Measurements from ENCODE around the gene COL6A2. TPM values are rescaled to one million over a fixed set of nuclear protein-coding genes. Genes with fewer than 3 reads are reported as not detected.

The COL6A2 gene
- total RNA-seq, 1 experiment from 2014 or later = 129 TPM

DNA sequence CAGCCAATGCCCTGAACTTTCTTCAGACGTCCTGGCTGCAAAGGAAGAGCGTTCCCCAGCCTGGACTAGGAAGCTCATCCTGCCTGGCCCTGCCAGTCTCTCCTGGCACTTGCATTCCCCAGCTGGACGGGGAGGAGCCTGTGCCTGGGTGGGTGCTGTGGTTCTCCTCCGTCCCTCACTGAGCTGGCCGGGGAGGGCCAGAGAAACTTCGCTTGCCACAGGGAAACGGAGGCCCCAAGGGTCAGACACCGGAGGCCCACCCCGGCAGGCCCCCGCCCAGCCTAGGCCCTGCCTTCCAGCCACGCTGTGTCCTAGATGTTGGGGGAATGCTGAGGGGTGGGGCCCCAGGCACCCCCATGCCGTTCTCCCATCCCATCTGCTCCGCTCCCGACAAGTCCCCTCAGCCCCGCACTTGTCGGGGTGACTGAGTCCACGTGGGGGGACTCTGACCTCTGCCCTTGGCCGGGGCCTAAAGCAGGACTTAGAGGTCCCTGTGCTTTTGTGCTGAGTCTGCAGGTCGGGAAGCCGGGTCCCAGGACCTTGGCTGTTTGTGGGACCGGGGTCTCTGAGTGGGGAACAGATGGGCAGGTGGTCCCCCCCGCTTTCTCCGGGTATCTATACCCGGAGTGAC lies 52.7 kb downstream of the COL6A2 start:
- no peak overlapping the region for H3K56ac ChIP-seq (ENCODE audit: insufficient read length, low read depth, low read length)
- Mint-ChIP-seq H3K4me3 (no peak overlapping the region), H3K27ac (no peak overlapping the region; a peak in 1 of 7 replicates), H3K4me1 (peaks cover 11 to 16% of the 10 kb centered on the region in 2 experiments), H3K36me3 (ENCODE audit: insufficient read depth in 1 of 3, low read depth in 3 of 3) (peaks cover 0 to 1% (median 0%) of the 10 kb centered on the region in 3 experiments; a peak in 1 of 7 replicates), H3K9me3 (peaks cover 2 to 3% of the 10 kb centered on the region in 2 experiments; a peak in 2 of 5 replicates), H3K27me3 (ENCODE audit: low read depth) (no peaks in the 10 kb centered on the region)
- no peak overlapping the region for H3K18ac ChIP-seq (ENCODE audit: insufficient read length, low read depth, low read length)
- no peaks in the 10 kb centered on the region for H3K23me2 ChIP-seq (ENCODE audit: insufficient read length, low read depth, low read length, poor library complexity, severe bottlenecking)
- no peak overlapping the region for H3K9ac ChIP-seq (ENCODE audit: extremely low read depth, insufficient read length, low read length)
- TF ChIP-seq, protein P1, sequence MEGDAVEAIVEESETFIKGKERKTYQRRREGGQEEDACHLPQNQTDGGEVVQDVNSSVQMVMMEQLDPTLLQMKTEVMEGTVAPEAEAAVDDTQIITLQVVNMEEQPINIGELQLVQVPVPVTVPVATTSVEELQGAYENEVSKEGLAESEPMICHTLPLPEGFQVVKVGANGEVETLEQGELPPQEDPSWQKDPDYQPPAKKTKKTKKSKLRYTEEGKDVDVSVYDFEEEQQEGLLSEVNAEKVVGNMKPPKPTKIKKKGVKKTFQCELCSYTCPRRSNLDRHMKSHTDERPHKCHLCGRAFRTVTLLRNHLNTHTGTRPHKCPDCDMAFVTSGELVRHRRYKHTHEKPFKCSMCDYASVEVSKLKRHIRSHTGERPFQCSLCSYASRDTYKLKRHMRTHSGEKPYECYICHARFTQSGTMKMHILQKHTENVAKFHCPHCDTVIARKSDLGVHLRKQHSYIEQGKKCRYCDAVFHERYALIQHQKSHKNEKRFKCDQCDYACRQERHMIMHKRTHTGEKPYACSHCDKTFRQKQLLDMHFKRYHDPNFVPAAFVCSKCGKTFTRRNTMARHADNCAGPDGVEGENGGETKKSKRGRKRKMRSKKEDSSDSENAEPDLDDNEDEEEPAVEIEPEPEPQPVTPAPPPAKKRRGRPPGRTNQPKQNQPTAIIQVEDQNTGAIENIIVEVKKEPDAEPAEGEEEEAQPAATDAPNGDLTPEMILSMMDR (conservative IDR thresholded peaks at IDR 0.05) = no peak
- no peak overlapping the region for H2BK120ac ChIP-seq (ENCODE audit: low read depth, low read length, poor library complexity, severe bottlenecking)
- DNase-seq = peak; percentile 29
- H2BK20ac ChIP-seq (ENCODE audit: low read depth, low read length, poor library complexity, severe bottlenecking) = no peak overlapping the region
- H3K23ac ChIP-seq (ENCODE audit: insufficient read length, low read depth, low read length) = no peak overlapping the region
- no peak overlapping the region for H3K14ac ChIP-seq (ENCODE audit: insufficient read depth, low read length)
- no peak overlapping the region for H3T11ph ChIP-seq (ENCODE audit: low read length)
- no peaks in the 10 kb centered on the region for H3K79me2 ChIP-seq (ENCODE audit: insufficient read depth, low read length)
- no peak overlapping the region for H2AFZ ChIP-seq (ENCODE audit: low read length)
- WGBS (ENCODE audit: extremely low coverage, insufficient read length, low lambda C conversion rate) = no CpG with 5 or more reads among the region's 24 CpGs
- no peak overlapping the region for H4K91ac ChIP-seq (ENCODE audit: insufficient read length, low read depth, low read length)
- no peak overlapping the region for H3K4ac ChIP-seq (ENCODE audit: low read depth, low read length)
- no peak overlapping the region for H3K27ac ChIP-seq (ENCODE audit: insufficient read length, low read depth, low read length)
- H3K27me3 ChIP-seq (ENCODE audit: insufficient read depth, low read length) = no peaks in the 10 kb centered on the region
- H2BK12ac ChIP-seq (ENCODE audit: insufficient read length, low read depth, low read length) = no peak overlapping the region
- H3K9me3 ChIP-seq (ENCODE audit: control insufficient read depth, low read depth, low read length) = no peaks in the 10 kb centered on the region
- no peaks in the 10 kb centered on the region for H4K20me1 ChIP-seq (ENCODE audit: control insufficient read depth, insufficient read depth, insufficient read length)
- H4K5ac ChIP-seq (ENCODE audit: insufficient read length, low read depth, low read length) = no peak overlapping the region
- no peak overlapping the region for H3K4me2 ChIP-seq (ENCODE audit: insufficient read depth, insufficient read length, low read length)
- H3K79me1 ChIP-seq (ENCODE audit: insufficient read depth, low read depth, low read length, poor library complexity, severe bottlenecking) = no peaks in the 10 kb centered on the region
- H2AK5ac ChIP-seq (ENCODE audit: insufficient read length, low read length) = no peak overlapping the region
- no peak overlapping the region for H2BK15ac ChIP-seq (ENCODE audit: low read depth, low read length)
- H2BK5ac ChIP-seq (ENCODE audit: insufficient read length, low read length) = no peak overlapping the region
- H4K8ac ChIP-seq (replicated peaks; ENCODE audit: insufficient read length, low read depth, low read length) = no peak overlapping the region
- H3K4me1 ChIP-seq (ENCODE audit: insufficient read depth, low read length) = no peaks in the 10 kb centered on the region; the same call in 1 of the 2 replicates

Data from H9 (cell line).